ENCODE data around the gene FZD1. TPM values are rescaled to one million over a fixed set of nuclear protein-coding genes. Genes with fewer than 3 reads are reported as not detected.
"Not testable (repeated sequence)": the region's sequence is repeated elsewhere in the genome, so short reads cannot be mapped to it uniquely, and the experiment has no call there.

The FZD1 gene
- total RNA-seq, 1 donor from 2014 or later, result 16.5 TPM

- DNase-seq (ENCODE audit: extremely low spot score in 2 of 2), result no peak
- no peaks in the 10 kb centered on the region for H3K36me3 ChIP-seq
- no peaks in the 10 kb centered on the region for H3K9me3 ChIP-seq
- H3K27me3 ChIP-seq, result no peaks in the 10 kb centered on the region
- intact Hi-C loops (cut with DNase I), result no loop called here
- no peak for TF ChIP-seq POLR2A (IDR thresholded peaks at IDR 0.05)
- TF ChIP-seq CTCF (IDR thresholded peaks at IDR 0.05), result no peak
- TF ChIP-seq POLR2AphosphoS5 (IDR thresholded peaks at IDR 0.05; ENCODE audit: insufficient read depth in 1 of 2, low read depth in 1 of 2), result no peak
- no peak overlapping the region for H3K27ac ChIP-seq
- H3K4me1 ChIP-seq, result no peaks in the 10 kb centered on the region
- H3K4me3 ChIP-seq, result no peak overlapping the region
Observed at GRCh38 chr7:91302794-91303193, 38.6 kb downstream of the FZD1 start.

GRCh38 chr7:91306266-91306665 is 42.0 kb downstream of the FZD1 start:
- intact Hi-C loops (cut with DNase I), result no loop called here
- Histone ChIP-seq H3K9me3 (no peaks in the 10 kb centered on the region), H3K27ac (no peak overlapping the region), H3K36me3 (no peaks in the 10 kb centered on the region), H3K4me1 (no peaks in the 10 kb centered on the region), H3K27me3 (no peaks in the 10 kb centered on the region), H3K4me3 (no peak overlapping the region)
- DNase-seq (ENCODE audit: extremely low spot score in 2 of 2), result no peak
- no peak for TF ChIP-seq POLR2AphosphoS5 (IDR thresholded peaks at IDR 0.05; ENCODE audit: insufficient read depth in 1 of 2, low read depth in 1 of 2)

GRCh38 chr7:91307467-91307866 is 43.2 kb downstream of the FZD1 start:
- H3K9me3 ChIP-seq, result no peaks in the 10 kb centered on the region
- no peak for DNase-seq (ENCODE audit: extremely low spot score in 2 of 2)
- TF ChIP-seq POLR2A (IDR thresholded peaks at IDR 0.05) (no peak), CTCF (IDR thresholded peaks at IDR 0.05) (no peak), POLR2AphosphoS5 (IDR thresholded peaks at IDR 0.05; ENCODE audit: insufficient read depth in 1 of 2, low read depth in 1 of 2) (no peak)
- H3K27ac ChIP-seq, result no peak overlapping the region
- no peaks in the 10 kb centered on the region for H3K27me3 ChIP-seq
- peaks cover 2% of the 10 kb centered on the region for H3K4me1 ChIP-seq
- H3K4me3 ChIP-seq, result no peak overlapping the region
- H3K36me3 ChIP-seq, result no peaks in the 10 kb centered on the region
- intact Hi-C loops (cut with DNase I), result no loop called here

- H3K4me3 ChIP-seq; DNase-seq (ENCODE audit: extremely low spot score in 2 of 2); H3K9me3 ChIP-seq; H3K27me3 ChIP-seq; intact Hi-C loops (cut with DNase I); H3K27ac ChIP-seq; H3K36me3 ChIP-seq; H3K4me1 ChIP-seq: not testable (repeated sequence)
Observed at GRCh38 chr7:91308191-91308590, 44.0 kb downstream of the FZD1 start.

- no peaks in the 10 kb centered on the region for H3K27me3 ChIP-seq
- no peak overlapping the region for H3K27ac ChIP-seq
- no peaks in the 10 kb centered on the region for H3K9me3 ChIP-seq
- intact Hi-C loops (cut with DNase I), result no loop called here
- TF ChIP-seq POLR2AphosphoS5 (IDR thresholded peaks at IDR 0.05; ENCODE audit: insufficient read depth in 1 of 2, low read depth in 1 of 2), result no peak
- no peak for TF ChIP-seq POLR2A (IDR thresholded peaks at IDR 0.05)
- no peak for TF ChIP-seq CTCF (IDR thresholded peaks at IDR 0.05)
- no peak for DNase-seq (ENCODE audit: extremely low spot score in 2 of 2)
- no peaks in the 10 kb centered on the region for H3K36me3 ChIP-seq
- no peak overlapping the region for H3K4me3 ChIP-seq
- peaks cover 9% of the 10 kb centered on the region for H3K4me1 ChIP-seq
Observed at GRCh38 chr7:91310830-91311460, 46.7 kb downstream of the FZD1 start.

- TF ChIP-seq CTCF (IDR thresholded peaks at IDR 0.05) (no peak), POLR2AphosphoS5 (IDR thresholded peaks at IDR 0.05; ENCODE audit: insufficient read depth in 1 of 2, low read depth in 1 of 2) (no peak), POLR2A (IDR thresholded peaks at IDR 0.05) (no peak)
- no peak for DNase-seq (ENCODE audit: extremely low spot score in 2 of 2)
- Histone ChIP-seq H3K4me3 (no peak overlapping the region), H3K9me3 (no peaks in the 10 kb centered on the region), H3K4me1 (peaks cover 9% of the 10 kb centered on the region), H3K27ac (no peak overlapping the region), H3K36me3 (no peaks in the 10 kb centered on the region), H3K27me3 (no peaks in the 10 kb centered on the region)
- intact Hi-C loops (cut with DNase I), result no loop called here
Observed at GRCh38 chr7:91311839-91312238, 47.6 kb downstream of the FZD1 start.

Data from vagina (tissue), 2 donors.